IMR-90 (cell line): ENCODE measurements around the gene TLDC2.

ENCODE experiments used
- CEBPB ChIP-seq: IDR thresholded peaks from 2 replicates; pipeline ENCODE4 v1.6.1; 2012; ENCODE audit warnings: low read depth, low read length, improper control_type of control experiment
- CTCF ChIP-seq: conservative IDR thresholded peaks from 2 replicates; pipeline ENCODE4 v1.5.1; 2012; ENCODE audit warnings: mild to moderate bottlenecking, low read depth, low read length, improper control_type of control experiment
- ELK1 ChIP-seq: fragments of 150-350 bp; IDR thresholded peaks from 2 replicates; pipeline ENCODE4 v1.6.1; 2016; ENCODE audit warnings: low read depth, mild to moderate bottlenecking, low read length, moderate library complexity, borderline replicate concordance
- MAFK ChIP-seq: IDR thresholded peaks from 2 replicates; pipeline ENCODE4 v1.6.1; 2012; ENCODE audit warnings: low read depth, low read length, improper control_type of control experiment
- MAZ ChIP-seq: IDR thresholded peaks from 2 replicates; pipeline ENCODE4 v1.6.1; 2012; ENCODE audit warnings: low read depth, mild to moderate bottlenecking, low read length, improper control_type of control experiment, moderate library complexity, borderline replicate concordance
- MXI1 ChIP-seq: IDR thresholded peaks from 2 replicates; pipeline ENCODE4 v1.6.1; 2012; ENCODE audit warnings: low read depth, mild to moderate bottlenecking, low read length, moderate library complexity, borderline replicate concordance
- POLR2A ChIP-seq: IDR thresholded peaks from 2 replicates; pipeline ENCODE4 v1.6.1; 2012; ENCODE audit warnings: mild to moderate bottlenecking, low read depth, low read length
- RAD21 ChIP-seq: IDR thresholded peaks from 2 replicates; pipeline ENCODE4 v1.6.1; 2012; ENCODE audit warnings: low read length, improper control_type of control experiment
- RCOR1 ChIP-seq: IDR thresholded peaks from 2 replicates; pipeline ENCODE4 v1.6.1; 2012; ENCODE audit warnings: mild to moderate bottlenecking, low read length, improper control_type of control experiment; ENCODE audit not compliant: insufficient replicate concordance
- RFX5 ChIP-seq: IDR thresholded peaks from 2 replicates; pipeline ENCODE4 v1.8.0; 2012; ENCODE audit warnings: low read depth, mild to moderate bottlenecking, low read length, moderate library complexity
- SMC3 ChIP-seq: fragments of 150-350 bp; IDR thresholded peaks from 2 replicates; pipeline ENCODE4 v1.6.1; 2016; ENCODE audit warnings: low read depth, mild to moderate bottlenecking, antibody characterized with exemption, low read length, moderate library complexity
- USF2 ChIP-seq: fragments of 150-350 bp; IDR thresholded peaks from 2 replicates; pipeline ENCODE4 v1.6.1; 2017; ENCODE audit warnings: mild to moderate bottlenecking, antibody characterized with exemption, low read length, low read depth

GRCh38 chr20:36890586-36890985, 14.6 kb downstream of the TLDC2 start:
- TF ChIP-seq CEBPB, result no peak
- no peak for TF ChIP-seq RCOR1
- TF ChIP-seq CTCF, result no peak
- no peak for TF ChIP-seq POLR2A
- no peak for TF ChIP-seq RAD21
- no peak for TF ChIP-seq USF2
- TF ChIP-seq RFX5, result no peak
- no peak for TF ChIP-seq MAZ
- no peak for TF ChIP-seq ELK1
- no peak for TF ChIP-seq MAFK
- TF ChIP-seq MXI1, result no peak
- TF ChIP-seq SMC3, result no peak
